ENCODE results near the gene SERPINA5.

SERPINA5 gene

GRCh38 chr14:94545131-94545841, 35.9 kb upstream of the SERPINA5 start:
- no peak overlapping the region for H3K9ac ChIP-seq (ENCODE audit: insufficient read length, low read depth)
- no peaks in the 10 kb centered on the region for H3K9me3 ChIP-seq (ENCODE audit: insufficient read depth, low read length)
- H3K27me3 ChIP-seq (ENCODE audit: insufficient read depth, insufficient read length), result no peaks in the 10 kb centered on the region
- TF ChIP-seq YY1 (IDR thresholded peaks at IDR 0.05; ENCODE audit: insufficient read depth, insufficient read length) (no peak), SUZ12 (IDR thresholded peaks at IDR 0.05; ENCODE audit: extremely low read depth, insufficient read depth, insufficient read length) (no peak), ZNF274 (IDR thresholded peaks at IDR 0.05; ENCODE audit: low read depth, low read length) (no peak)
- H3K36me3 ChIP-seq (ENCODE audit: insufficient read depth, insufficient read length, low read length), result no peaks in the 10 kb centered on the region
- H3K4me1 ChIP-seq (ENCODE audit: insufficient read depth, insufficient read length), result peaks cover 5% of the 10 kb centered on the region
- no peak for DNase-seq (ENCODE audit: low read depth, low spot score)
- H3K4me3 ChIP-seq (ENCODE audit: insufficient read length, low read depth), result no peak overlapping the region

GRCh38 chr14:94547151-94547680, 34.0 kb upstream of the SERPINA5 start:
- no peak for DNase-seq (ENCODE audit: low read depth, low spot score)
- Histone ChIP-seq H3K36me3 (ENCODE audit: insufficient read depth, insufficient read length, low read length) (no peaks in the 10 kb centered on the region), H3K4me3 (ENCODE audit: insufficient read length, low read depth) (no peak overlapping the region), H3K9me3 (ENCODE audit: insufficient read depth, low read length) (no peaks in the 10 kb centered on the region), H3K27me3 (ENCODE audit: insufficient read depth, insufficient read length) (no peaks in the 10 kb centered on the region), H3K4me1 (ENCODE audit: insufficient read depth, insufficient read length) (peaks cover 5% of the 10 kb centered on the region), H3K9ac (ENCODE audit: insufficient read length, low read depth) (no peak overlapping the region)
- TF ChIP-seq YY1 (IDR thresholded peaks at IDR 0.05; ENCODE audit: insufficient read depth, insufficient read length) (no peak), SUZ12 (IDR thresholded peaks at IDR 0.05; ENCODE audit: extremely low read depth, insufficient read depth, insufficient read length) (no peak), ZNF274 (IDR thresholded peaks at IDR 0.05; ENCODE audit: low read depth, low read length) (no peak)

GRCh38 chr14:94547726-94548125, 33.5 kb upstream of the SERPINA5 start:
- H3K9me3 ChIP-seq (ENCODE audit: insufficient read depth, low read length), result no peaks in the 10 kb centered on the region
- no peaks in the 10 kb centered on the region for H3K36me3 ChIP-seq (ENCODE audit: insufficient read depth, insufficient read length, low read length)
- DNase-seq (ENCODE audit: low read depth, low spot score), result no peak
- H3K4me3 ChIP-seq (ENCODE audit: insufficient read length, low read depth), result no peak overlapping the region
- H3K4me1 ChIP-seq (ENCODE audit: insufficient read depth, insufficient read length), result peaks cover 5% of the 10 kb centered on the region
- H3K27me3 ChIP-seq (ENCODE audit: insufficient read depth, insufficient read length), result no peaks in the 10 kb centered on the region
- no peak overlapping the region for H3K9ac ChIP-seq (ENCODE audit: insufficient read length, low read depth)
- TF ChIP-seq ZNF274 (IDR thresholded peaks at IDR 0.05; ENCODE audit: low read depth, low read length), result no peak
- no peak for TF ChIP-seq SUZ12 (IDR thresholded peaks at IDR 0.05; ENCODE audit: extremely low read depth, insufficient read depth, insufficient read length)
- TF ChIP-seq YY1 (IDR thresholded peaks at IDR 0.05; ENCODE audit: insufficient read depth, insufficient read length), result no peak

GRCh38 chr14:94548131-94548998, 32.9 kb upstream of the SERPINA5 start:
- H3K9ac ChIP-seq (ENCODE audit: insufficient read length, low read depth), result no peak overlapping the region
- H3K4me1 ChIP-seq (ENCODE audit: insufficient read depth, insufficient read length), result peaks cover 5% of the 10 kb centered on the region
- H3K27me3 ChIP-seq (ENCODE audit: insufficient read depth, insufficient read length), result no peaks in the 10 kb centered on the region
- H3K9me3 ChIP-seq (ENCODE audit: insufficient read depth, low read length), result no peaks in the 10 kb centered on the region
- no peak overlapping the region for H3K4me3 ChIP-seq (ENCODE audit: insufficient read length, low read depth)
- no peak for DNase-seq (ENCODE audit: low read depth, low spot score)
- no peak for TF ChIP-seq YY1 (IDR thresholded peaks at IDR 0.05; ENCODE audit: insufficient read depth, insufficient read length)
- TF ChIP-seq ZNF274 (IDR thresholded peaks at IDR 0.05; ENCODE audit: low read depth, low read length), result no peak
- TF ChIP-seq SUZ12 (IDR thresholded peaks at IDR 0.05; ENCODE audit: extremely low read depth, insufficient read depth, insufficient read length), result no peak
- no peaks in the 10 kb centered on the region for H3K36me3 ChIP-seq (ENCODE audit: insufficient read depth, insufficient read length, low read length)

GRCh38 chr14:94548999-94549985, 31.9 kb upstream of the SERPINA5 start:
- H3K9me3 ChIP-seq (ENCODE audit: insufficient read depth, low read length), result no peaks in the 10 kb centered on the region
- TF ChIP-seq SUZ12 (IDR thresholded peaks at IDR 0.05; ENCODE audit: extremely low read depth, insufficient read depth, insufficient read length) (no peak), ZNF274 (IDR thresholded peaks at IDR 0.05; ENCODE audit: low read depth, low read length) (no peak), YY1 (IDR thresholded peaks at IDR 0.05; ENCODE audit: insufficient read depth, insufficient read length) (no peak)
- H3K27me3 ChIP-seq (ENCODE audit: insufficient read depth, insufficient read length), result no peaks in the 10 kb centered on the region
- no peaks in the 10 kb centered on the region for H3K36me3 ChIP-seq (ENCODE audit: insufficient read depth, insufficient read length, low read length)
- H3K9ac ChIP-seq (ENCODE audit: insufficient read length, low read depth), result no peak overlapping the region
- H3K4me1 ChIP-seq (ENCODE audit: insufficient read depth, insufficient read length), result peaks cover 3% of the 10 kb centered on the region
- no peak overlapping the region for H3K4me3 ChIP-seq (ENCODE audit: insufficient read length, low read depth)
- DNase-seq (ENCODE audit: low read depth, low spot score), result peak; percentile 47

- H3K4me1 ChIP-seq (ENCODE audit: insufficient read depth, insufficient read length), result peaks cover under 1% of the 10 kb centered on the region
Observed at GRCh38 chr14:94550041-94550440, 31.2 kb upstream of the SERPINA5 start.

More at GRCh38 chr14:94550041-94550440, 31.2 kb upstream of the SERPINA5 start:
- no peak overlapping the region for H3K4me3 ChIP-seq (ENCODE audit: insufficient read length, low read depth)
- TF ChIP-seq YY1 (IDR thresholded peaks at IDR 0.05; ENCODE audit: insufficient read depth, insufficient read length) (no peak), ZNF274 (IDR thresholded peaks at IDR 0.05; ENCODE audit: low read depth, low read length) (no peak), SUZ12 (IDR thresholded peaks at IDR 0.05; ENCODE audit: extremely low read depth, insufficient read depth, insufficient read length) (no peak)
- H3K27me3 ChIP-seq (ENCODE audit: insufficient read depth, insufficient read length), result no peaks in the 10 kb centered on the region
- no peaks in the 10 kb centered on the region; the same call in 1 of the 2 replicates for H3K9me3 ChIP-seq (ENCODE audit: insufficient read depth, low read length)
- no peak overlapping the region for H3K9ac ChIP-seq (ENCODE audit: insufficient read length, low read depth)
- no peak for DNase-seq (ENCODE audit: low read depth, low spot score)
- no peaks in the 10 kb centered on the region for H3K36me3 ChIP-seq (ENCODE audit: insufficient read depth, insufficient read length, low read length)
